ENCODE results near the gene KIF16B. TPM values are rescaled to one million over a fixed set of nuclear protein-coding genes. Genes with fewer than 3 reads are reported as not detected.

Gene KIF16B
- total and polyA plus RNA-seq, 2 of the 8 experiments (the other 6 are each of a cell fraction or from before 2014, with no cell fraction given), result 3.0 to 9.2 TPM

- no peak overlapping the region for H4K8ac ChIP-seq (ENCODE audit: extremely low read depth, insufficient read depth, low read length)
- H4K20me1 ChIP-seq (replicated peaks in 1 of 2; ENCODE audit: control insufficient read depth in 1 of 2, insufficient read depth in 2 of 2, low read length in 2 of 2), result no peaks in the 10 kb centered on the region
- H3K4me1 ChIP-seq (replicated peaks in 1 of 4; ENCODE audit: control insufficient read depth in 3 of 4, insufficient read depth in 4 of 4, low read length in 3 of 4), result 0 out of 7 replicates have a peak, but pooled peaks cover 0 to 2% (median 0%) of the 10 kb centered on the region in 4 experiments
- H3K4me2 ChIP-seq (ENCODE audit: insufficient read depth in 1 of 2, low read depth in 2 of 2, low read length in 2 of 2), result no peak overlapping the region
- no peak overlapping the region for H2BK120ac ChIP-seq (replicated peaks; ENCODE audit: low read depth, low read length)
- FAIRE-seq (no peak), DNase-seq (ENCODE audit: low read depth in 1 of 2, low spot score in 2 of 2) (no peak)
- TF ChIP-seq GTF2F1 (IDR thresholded peaks at IDR 0.05; ENCODE audit: borderline replicate concordance, low read depth, low read length) (no peak), CEBPB (IDR thresholded peaks at IDR 0.05; ENCODE audit: low read depth, low read length) (peak; percentile 29; the same call in 1 of the 2 replicates)
- H3K36me3 ChIP-seq (ENCODE audit: control insufficient read depth in 2 of 4, insufficient read depth in 4 of 4, low read length in 3 of 4), result no peaks in the 10 kb centered on the region; a peak in 1 of 8 replicates
- no peak overlapping the region for H3K27ac ChIP-seq (ENCODE audit: low read depth, low read length)
- H2BK15ac ChIP-seq (ENCODE audit: low read length), result no peak overlapping the region
- no peak overlapping the region for H3K9ac ChIP-seq (replicated peaks in 1 of 4; ENCODE audit: extremely low read depth in 1 of 4, low read depth in 3 of 4, low read length in 3 of 4)
- no peak overlapping the region for H3K14ac ChIP-seq (ENCODE audit: insufficient read length)
- H3K9me3 ChIP-seq (ENCODE audit: insufficient read depth in 2 of 2, low read depth in 1 of 2, low read length in 1 of 2), result peaks cover 3 to 8% of the 10 kb centered on the region in 2 experiments
- H3K56ac ChIP-seq (replicated peaks; ENCODE audit: insufficient read length, low read depth, low read length), result no peak overlapping the region
- H3K79me2 ChIP-seq (ENCODE audit: control insufficient read depth in 1 of 2, insufficient read depth in 2 of 2, low read length in 2 of 2), result no peaks in the 10 kb centered on the region
- H3K4me3 ChIP-seq (ENCODE audit: extremely low read depth in 1 of 4, insufficient read depth in 2 of 4, low read depth in 3 of 4, low read length in 4 of 4), result no peak overlapping the region
- no peak overlapping the region for H2AK5ac ChIP-seq (ENCODE audit: low read depth, low read length)
- CTCF ChIA-PET (ENCODE audit: partially characterized antibody), result interaction anchor here (1.4 kb wide), 1 partner anchor 37 kb away, joined by 4 read pairs; no protein-coding TSS in a partner anchor
- no peak overlapping the region for H3K23ac ChIP-seq (ENCODE audit: insufficient read length)
- no peak overlapping the region for H4K91ac ChIP-seq (replicated peaks; ENCODE audit: insufficient read length, low read length)
- H3K18ac ChIP-seq (ENCODE audit: extremely low read depth, low read length), result no peak overlapping the region
- no peak overlapping the region for H2BK5ac ChIP-seq (ENCODE audit: low read depth, low read length)
- POLR2A ChIA-PET (ENCODE audit: partially characterized antibody), result no interaction called here
- no peak overlapping the region for H2AFZ ChIP-seq (ENCODE audit: low read length)
- no peaks in the 10 kb centered on the region for H3K79me1 ChIP-seq (ENCODE audit: low read depth, low read length)
- H3K4ac ChIP-seq (replicated peaks; ENCODE audit: insufficient read length, low read depth, low read length), result no peak overlapping the region
- no peaks in the 10 kb centered on the region for H3K23me2 ChIP-seq (ENCODE audit: low read depth, low read length)
- no peak overlapping the region for H2BK20ac ChIP-seq (ENCODE audit: low read length)
- H4K5ac ChIP-seq (ENCODE audit: insufficient read length, low read depth, low read length), result no peak overlapping the region
- no peaks in the 10 kb centered on the region for H3K27me3 ChIP-seq (replicated peaks in 1 of 4; ENCODE audit: control insufficient read depth in 3 of 4, extremely low read depth in 1 of 4, insufficient read depth in 3 of 4, low read length in 3 of 4)
- no peak overlapping the region for H2BK12ac ChIP-seq (ENCODE audit: low read depth, low read length)
Observed at GRCh38 chr20:16240355-16240754, 332.9 kb downstream of the KIF16B start.

All from H1 (cell line).